ENCODE results near the gene PRUNE2. TPM values are rescaled to one million over a fixed set of nuclear protein-coding genes. Genes with fewer than 3 reads are reported as not detected.
A peak's percentile ranks its signal among the peaks of the same experiment; 100 is the strongest.

The PRUNE2 gene
- total and polyA plus RNA-seq, 9 of the 15 experiments (the other 6 are each of a cell fraction or from before 2014, with no cell fraction given) = 0.05 to 0.45 (median 0.18) TPM; not detected in 1

GRCh38 chr9:76949865-76950264, 44.0 kb upstream of the PRUNE2 start:
- Histone ChIP-seq H3K27me3 (ENCODE audit: control insufficient read depth in 2 of 2, insufficient read depth in 2 of 2, low read length in 2 of 2) (no peaks in the 10 kb centered on the region), H3K9ac (ENCODE audit: insufficient read depth in 1 of 2, low read depth in 2 of 2, low read length in 2 of 2) (no peak overlapping the region), H2AFZ (ENCODE audit: low read depth, low read length) (no peak overlapping the region), H3K9me1 (ENCODE audit: control insufficient read depth, insufficient read depth, low read length) (no peaks in the 10 kb centered on the region), H3K4me1 (replicated peaks in 1 of 2; ENCODE audit: control insufficient read depth in 2 of 2, insufficient read depth in 2 of 2, low read length in 2 of 2) (no peaks in the 10 kb centered on the region), H3K4me2 (ENCODE audit: insufficient read depth, low read length) (no peak overlapping the region), H3K27ac (ENCODE audit: extremely low read depth, low read depth, low read length) (no peak overlapping the region), H4K20me1 (replicated peaks; ENCODE audit: control insufficient read depth, insufficient read depth, low read length) (no peaks in the 10 kb centered on the region), H3K4me3 (no peak overlapping the region), H3K9me3 (replicated peaks; ENCODE audit: control insufficient read depth, insufficient read depth, low read depth, low read length) (no peaks in the 10 kb centered on the region), H3K36me3 (ENCODE audit: control insufficient read depth, insufficient read depth, low read length) (no peaks in the 10 kb centered on the region), H3K79me2 (ENCODE audit: control insufficient read depth, insufficient read depth, low read length) (no peaks in the 10 kb centered on the region)
- in situ Hi-C loops (cut with MboI) (no loop called here), intact Hi-C loops (cut with micrococcal nuclease) (no loop called here)
- ChIA-PET CTCF (ENCODE audit: low intra/inter-chr PET ratio) (no interaction called here), POLR2A (no interaction called here)
- DNase-seq (ENCODE audit: extremely low read depth in 1 of 4, low spot score in 3 of 4) (no peak), ATAC-seq (no peak), FAIRE-seq (no peak)
- WGBS (ENCODE audit: insufficient coverage, low coverage, missing lambda C conversion rate) = 4% methylated on average over 4 of the region's 4 CpGs
- no TSS peak for BruUV-seq (replicated peaks)
- TF ChIP-seq MAFK (IDR thresholded peaks at IDR 0.05; ENCODE audit: low read length) = peak; percentile 53; the same call in 1 of the 2 replicates
- peak; percentile 70 for TF ChIP-seq ZNF316 (IDR thresholded peaks at IDR 0.05)
- peak; percentile 35; the same call in 1 of the 2 replicates for TF ChIP-seq MAFG (tag; conservative IDR thresholded peaks at IDR 0.05)
- TF ChIP-seq MAFF (IDR thresholded peaks at IDR 0.05; ENCODE audit: low read length) = peak; percentile 48
- TF ChIP-seq C11orf30 (IDR thresholded peaks at IDR 0.05; ENCODE audit: low read depth) = peak; percentile 33
- TF ChIP-seq ASH1L (IDR thresholded peaks at IDR 0.05; ENCODE audit: borderline replicate concordance, low read depth, partially characterized antibody) = no peak

GRCh38 chr9:76944011-76944410, 38.1 kb upstream of the PRUNE2 start:
- intact Hi-C loops (cut with micrococcal nuclease) = no loop called here
- in situ Hi-C loops (cut with MboI) = no loop called here
- no peak for TF ChIP-seq GTF2F1 (IDR thresholded peaks at IDR 0.05; ENCODE audit: low read depth, low read length)
- TF ChIP-seq U2AF2 (optimal IDR thresholded peaks at IDR 0.05; ENCODE audit: low read depth, low read length) = no peak
- no peak for TF ChIP-seq ZNF280A (IDR thresholded peaks at IDR 0.05; ENCODE audit: low read depth, partially characterized antibody)
- TF ChIP-seq MCM3 (IDR thresholded peaks at IDR 0.05) = no peak
- TF ChIP-seq MNT (conservative IDR thresholded peaks at IDR 0.05) = no peak
- TF ChIP-seq SFPQ (IDR thresholded peaks at IDR 0.05; ENCODE audit: low read depth, low read length) = no peak
- TF ChIP-seq PYGO2 (tag; IDR thresholded peaks at IDR 0.05) = no peak

More at GRCh38 chr9:76944011-76944410, 38.1 kb upstream of the PRUNE2 start:
- FAIRE-seq (no peak), ATAC-seq (no peak), DNase-seq (ENCODE audit: extremely low read depth in 1 of 4, low spot score in 3 of 4) (no peak)
- Histone ChIP-seq H3K9ac (ENCODE audit: insufficient read depth in 1 of 2, low read depth in 2 of 2, low read length in 2 of 2) (no peak overlapping the region), H3K9me1 (ENCODE audit: control insufficient read depth, insufficient read depth, low read length) (no peaks in the 10 kb centered on the region), H4K20me1 (replicated peaks; ENCODE audit: control insufficient read depth, insufficient read depth, low read length) (no peaks in the 10 kb centered on the region), H3K36me3 (ENCODE audit: control insufficient read depth, insufficient read depth, low read length) (no peaks in the 10 kb centered on the region), H3K4me1 (replicated peaks in 1 of 2; ENCODE audit: control insufficient read depth in 2 of 2, insufficient read depth in 2 of 2, low read length in 2 of 2) (no peaks in the 10 kb centered on the region), H3K4me3 (no peak overlapping the region), H2AFZ (ENCODE audit: low read depth, low read length) (no peak overlapping the region), H3K9me3 (replicated peaks; ENCODE audit: control insufficient read depth, insufficient read depth, low read depth, low read length) (no peaks in the 10 kb centered on the region), H3K27me3 (ENCODE audit: control insufficient read depth in 2 of 2, insufficient read depth in 2 of 2, low read length in 2 of 2) (no peaks in the 10 kb centered on the region), H3K79me2 (ENCODE audit: control insufficient read depth, insufficient read depth, low read length) (no peaks in the 10 kb centered on the region), H3K4me2 (ENCODE audit: insufficient read depth, low read length) (no peak overlapping the region), H3K27ac (ENCODE audit: extremely low read depth, low read depth, low read length) (no peak overlapping the region)
- CTCF ChIA-PET (ENCODE audit: low intra/inter-chr PET ratio) = no interaction called here
- WGBS (ENCODE audit: insufficient coverage, low coverage, missing lambda C conversion rate) = 0% methylated on average over 2 of the region's 2 CpGs
- BruUV-seq (replicated peaks) = no TSS peak
- POLR2A ChIA-PET = no interaction called here

All from K562 (cell line).